Smooth muscle cell (in vitro differentiated cells): Measurements from ENCODE around the gene SPRED2. TPM values are rescaled to one million over a fixed set of nuclear protein-coding genes. Genes with fewer than 3 reads are reported as not detected.

Experiments
- DNase-seq: peaks from one replicate; lab custom pipeline; 2025; ENCODE audit not compliant: unreplicated experiment; lab: John Stamatoyannopoulos, UW
- H2AFZ ChIP-seq: fragments of 200-600 bp; sonication (generic); 2 replicates; pipeline ENCODE4 v1.6.0; 2016; ENCODE audit warnings: antibody characterized with exemption, low read depth, mild to moderate bottlenecking
- H3F3A ChIP-seq: fragments of 200-600 bp; sonication (generic); 2 replicates; pipeline ENCODE4 v1.6.0; 2017; ENCODE audit warnings: antibody characterized with exemption, low read depth
- H3K27ac ChIP-seq: fragments of 200-600 bp; sonication (generic); 2 replicates; pipeline ENCODE4 v1.5.1; 2016; ENCODE audit warnings: low read depth, mild to moderate bottlenecking
- H3K27me3 ChIP-seq: fragments of 200-600 bp; sonication (generic); 2 replicates; pipeline ENCODE4 v1.6.1; 2016; ENCODE audit warnings: low read depth, mild to moderate bottlenecking
- H3K36me3 ChIP-seq: fragments of 200-600 bp; sonication (generic); 2 replicates; pipeline ENCODE4 v1.5.1; 2016; ENCODE audit warnings: low read depth
- H3K4me1 ChIP-seq: fragments of 200-600 bp; sonication (generic); 2 replicates; pipeline ENCODE4 v1.5.1; 2016; ENCODE audit warnings: low read depth
- H3K4me2 ChIP-seq: fragments of 200-600 bp; sonication (generic); 2 replicates; pipeline ENCODE4 v1.6.0; 2016; ENCODE audit warnings: mild to moderate bottlenecking
- H3K4me3 ChIP-seq: fragments of 200-600 bp; sonication (generic); 2 replicates; pipeline ENCODE4 v1.5.1; 2016; ENCODE audit warnings: mild to moderate bottlenecking
- H3K79me2 ChIP-seq: fragments of 200-600 bp; sonication (generic); 2 replicates; pipeline ENCODE4 v1.6.0; 2016; ENCODE audit warnings: low read depth, mild to moderate bottlenecking
- H3K9ac ChIP-seq: fragments of 200-600 bp; sonication (generic); 2 replicates; pipeline ENCODE4 v1.6.0; 2016; ENCODE audit warnings: low read depth
- H3K9me3 ChIP-seq: fragments of 200-600 bp; sonication (generic); replicated peaks from 2 replicates; pipeline ENCODE4 v1.5.1; 2016; ENCODE audit warnings: low read depth
- H4K20me1 ChIP-seq: fragments of 200-600 bp; sonication (generic); 2 replicates; pipeline ENCODE4 v1.6.0; 2016; ENCODE audit warnings: low read depth
- WGBS: methylation state at CpG from one replicate; pipeline ENCODE4 v1.1.7; 2016; ENCODE audit warnings: low lambda C conversion rate; 5-methylcytosine and 5-hydroxymethylcytosine counted together
- polyA plus RNA-seq: library from polyadenylated mRNA; unstranded; fragments of >200 nt; fragmentation: Nextera tagmentation; extraction: Ambion mirVana; gene quantifications from 2 replicates; pipeline ENCODE4 v1.2.1, GENCODE V29; 2016
- total RNA-seq: library from RNA; depleted of rRNA; stranded (reverse); fragments of >200 nt; gene quantifications from 2 replicates; pipeline ENCODE4 v1.2.3, GENCODE V29; 2014
- TF ChIP-seq, protein P1 (sequence below): fragments of 200-600 bp; sonication (generic); IDR thresholded peaks from 2 replicates; pipeline ENCODE4 v1.5.1; 2017; ENCODE audit warnings: borderline replicate concordance, mild to moderate bottlenecking, antibody characterized with exemption; ENCODE audit not compliant: insufficient read depth, poor library complexity, severe bottlenecking

The SPRED2 gene
- total and polyA plus RNA-seq, 2 experiments from 2014 or later = 18.3 to 23.7 TPM

DNA sequence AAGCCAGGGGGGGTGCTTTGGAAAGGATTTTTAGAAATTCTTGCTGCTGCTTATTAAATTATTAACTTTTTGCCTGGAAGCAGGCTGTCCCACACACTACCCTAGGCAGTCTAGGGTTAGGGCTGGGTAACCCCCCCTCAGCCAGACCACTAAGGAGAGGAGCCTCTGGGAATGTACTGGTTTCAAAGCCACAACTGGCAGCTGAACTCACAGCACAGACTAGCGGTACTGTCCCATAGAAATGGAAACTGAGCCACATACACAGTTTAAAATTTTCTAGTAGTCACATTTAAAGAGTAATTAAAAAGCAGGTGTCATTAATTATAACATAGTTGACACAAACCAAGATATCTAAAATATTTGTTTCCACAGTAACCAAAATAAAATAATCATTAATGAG, 50.1 kb downstream of the SPRED2 start:
- Histone ChIP-seq H3K79me2 (peaks cover 63% of the 10 kb centered on the region), H2AFZ (no peak overlapping the region), H4K20me1 (peaks cover 97% of the 10 kb centered on the region), H3K4me2 (peak overlapping the region; percentile 78), H3K4me3 (no peak overlapping the region), H3K9ac (no peak overlapping the region), H3K36me3 (no peaks in the 10 kb centered on the region), H3K4me1 (peaks cover 20% of the 10 kb centered on the region), H3K9me3 (no peaks in the 10 kb centered on the region), H3F3A (peaks cover 9% of the 10 kb centered on the region), H3K27ac (peak overlapping the region; percentile 83), H3K27me3 (no peaks in the 10 kb centered on the region)
- WGBS = 18% methylated on average over 1 of the region's 1 CpG
- TF ChIP-seq, protein P1, sequence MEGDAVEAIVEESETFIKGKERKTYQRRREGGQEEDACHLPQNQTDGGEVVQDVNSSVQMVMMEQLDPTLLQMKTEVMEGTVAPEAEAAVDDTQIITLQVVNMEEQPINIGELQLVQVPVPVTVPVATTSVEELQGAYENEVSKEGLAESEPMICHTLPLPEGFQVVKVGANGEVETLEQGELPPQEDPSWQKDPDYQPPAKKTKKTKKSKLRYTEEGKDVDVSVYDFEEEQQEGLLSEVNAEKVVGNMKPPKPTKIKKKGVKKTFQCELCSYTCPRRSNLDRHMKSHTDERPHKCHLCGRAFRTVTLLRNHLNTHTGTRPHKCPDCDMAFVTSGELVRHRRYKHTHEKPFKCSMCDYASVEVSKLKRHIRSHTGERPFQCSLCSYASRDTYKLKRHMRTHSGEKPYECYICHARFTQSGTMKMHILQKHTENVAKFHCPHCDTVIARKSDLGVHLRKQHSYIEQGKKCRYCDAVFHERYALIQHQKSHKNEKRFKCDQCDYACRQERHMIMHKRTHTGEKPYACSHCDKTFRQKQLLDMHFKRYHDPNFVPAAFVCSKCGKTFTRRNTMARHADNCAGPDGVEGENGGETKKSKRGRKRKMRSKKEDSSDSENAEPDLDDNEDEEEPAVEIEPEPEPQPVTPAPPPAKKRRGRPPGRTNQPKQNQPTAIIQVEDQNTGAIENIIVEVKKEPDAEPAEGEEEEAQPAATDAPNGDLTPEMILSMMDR = no peak
- DNase-seq = no peak

DNA sequence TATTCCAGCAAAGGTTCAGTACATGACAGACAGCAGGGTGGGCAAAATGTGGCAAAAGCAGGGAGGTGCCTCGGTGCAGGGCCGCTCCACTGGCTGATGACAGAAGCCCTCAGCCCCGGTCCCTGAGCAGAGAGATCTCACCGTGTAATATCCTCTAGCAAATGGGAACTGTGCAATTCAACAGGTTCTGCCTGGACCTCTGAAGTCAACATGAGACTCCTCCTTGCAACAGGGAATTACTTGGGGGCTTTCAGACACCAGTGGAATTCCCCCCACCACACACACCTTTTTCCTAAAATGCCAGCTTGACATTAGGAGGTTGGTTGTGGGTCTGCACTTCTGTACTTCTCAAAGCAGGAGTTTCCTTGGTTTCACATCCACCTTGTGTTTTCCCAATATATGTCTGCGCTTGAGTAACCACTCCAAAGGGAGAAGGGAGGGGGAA, 50.8 kb downstream of the SPRED2 start:
- Histone ChIP-seq H3K27me3 (no peaks in the 10 kb centered on the region), H3K4me3 (no peak overlapping the region), H2AFZ (no peak overlapping the region), H3K79me2 (peaks cover 63% of the 10 kb centered on the region), H3K4me2 (no peak overlapping the region), H3F3A (peaks cover 9% of the 10 kb centered on the region), H3K9ac (no peak overlapping the region), H3K4me1 (peaks cover 24% of the 10 kb centered on the region), H3K27ac (peak overlapping the region; percentile 83), H3K9me3 (no peaks in the 10 kb centered on the region), H4K20me1 (peaks cover 96% of the 10 kb centered on the region), H3K36me3 (no peaks in the 10 kb centered on the region)
- 94% methylated on average over 5 of the region's 5 CpGs for WGBS
- TF ChIP-seq, protein P1 = no peak
- no peak for DNase-seq

DNA sequence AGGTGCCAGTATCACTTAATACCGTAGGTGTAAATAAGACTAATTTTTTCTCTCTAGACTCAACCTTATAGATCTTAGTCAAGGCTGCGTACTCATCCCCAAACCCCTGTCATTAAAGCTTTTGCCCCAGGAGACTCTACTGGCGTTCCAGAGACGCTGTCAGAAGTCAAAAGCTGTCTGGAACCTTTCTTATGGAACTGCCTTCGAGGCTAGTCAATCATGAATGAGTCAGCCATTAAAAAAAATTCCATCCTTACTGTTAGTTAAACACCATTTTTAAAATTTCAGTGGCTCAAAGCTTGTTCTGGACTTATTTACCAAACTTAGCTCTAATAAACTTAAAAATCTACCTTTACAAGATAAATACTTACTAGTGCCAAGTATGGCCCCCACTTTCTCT, 52.1 kb downstream of the SPRED2 start:
- Histone ChIP-seq H3K4me3 (no peak overlapping the region), H4K20me1 (peaks cover 91% of the 10 kb centered on the region), H3K9me3 (no peaks in the 10 kb centered on the region), H3F3A (peaks cover 9% of the 10 kb centered on the region), H3K36me3 (no peaks in the 10 kb centered on the region), H3K27ac (peak overlapping the region; percentile 68), H3K4me2 (peak overlapping the region; percentile 29), H3K4me1 (peaks cover 24% of the 10 kb centered on the region), H3K79me2 (peaks cover 63% of the 10 kb centered on the region), H3K9ac (no peak overlapping the region), H3K27me3 (no peaks in the 10 kb centered on the region), H2AFZ (no peak overlapping the region)
- WGBS = 33% methylated on average over 5 of the region's 5 CpGs
- TF ChIP-seq, protein P1 = no peak
- no peak for DNase-seq

DNA sequence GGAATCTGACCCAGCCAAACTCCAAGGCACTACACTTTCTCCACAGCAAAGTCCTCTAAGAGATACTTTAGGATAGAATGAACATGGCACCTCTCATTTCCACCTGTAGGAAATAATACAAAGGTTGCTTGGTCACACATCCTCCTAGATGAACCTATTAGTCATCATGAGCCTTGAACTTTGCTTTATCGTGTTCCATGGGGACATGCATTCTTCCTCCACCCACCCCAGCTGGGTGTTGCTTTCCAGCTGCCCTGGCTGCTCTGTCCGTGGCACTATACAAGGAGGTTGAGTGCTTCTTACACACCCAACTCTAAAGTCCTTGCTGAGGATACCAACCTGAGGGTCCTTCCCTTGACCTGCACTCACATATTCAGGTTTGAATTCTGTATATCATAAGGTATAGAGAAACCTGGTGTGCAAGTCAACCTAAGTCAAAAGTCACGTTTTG, 52.7 kb downstream of the SPRED2 start:
- no peaks in the 10 kb centered on the region for H3K9me3 ChIP-seq
- peaks cover 65% of the 10 kb centered on the region for H3K79me2 ChIP-seq
- no peak overlapping the region for H3K4me3 ChIP-seq
- peak overlapping the region; percentile 29 for H3K4me2 ChIP-seq
- H3K9ac ChIP-seq = no peak overlapping the region
- peaks cover 91% of the 10 kb centered on the region for H4K20me1 ChIP-seq
- H3F3A ChIP-seq = peaks cover 9% of the 10 kb centered on the region
- 56% methylated on average over 3 of the region's 3 CpGs for WGBS
- TF ChIP-seq, protein P1 = no peak
- DNase-seq = no peak
- no peaks in the 10 kb centered on the region for H3K27me3 ChIP-seq
- H3K27ac ChIP-seq = peak overlapping the region; percentile 68
- no peaks in the 10 kb centered on the region for H3K36me3 ChIP-seq
- peaks cover 24% of the 10 kb centered on the region for H3K4me1 ChIP-seq
- no peak overlapping the region for H2AFZ ChIP-seq
